K562 (cell line): ENCODE measurements around the gene TNIK. TPM values are rescaled to one million over a fixed set of nuclear protein-coding genes. Genes with fewer than 3 reads are reported as not detected.

Experiments used
- CXXC5 ChIP-seq: fragments of 250-450 bp; sonication (Bioruptor Pico); IDR thresholded peaks from 2 replicates; pipeline ENCODE4 v1.8.0; 2022; ENCODE audit warnings: inconsistent platforms, mild to moderate bottlenecking, moderate library complexity
- DIDO1 ChIP-seq: fragments of 450-650 bp; IDR thresholded peaks from 2 replicates; pipeline ENCODE4 v1.6.1; 2016; ENCODE audit warnings: low read depth, missing biosample characterization, missing genetic modification characterization
- E2F3 ChIP-seq: fragments of 250-450 bp; sonication (Bioruptor Pico); IDR thresholded peaks from 2 replicates; pipeline ENCODE4 v1.4.0; 2020; ENCODE audit warnings: mild to moderate bottlenecking
- HNRNPLL ChIP-seq: fragments of 200-400 bp; formaldehyde crosslinking; IDR thresholded peaks from 2 replicates; pipeline ENCODE4 v1.6.1; 2017; ENCODE audit warnings: low read length, low read depth, mild to moderate bottlenecking; ENCODE audit not compliant: poor library complexity, severe bottlenecking
- MIER1 ChIP-seq: fragments of 450-650 bp; IDR thresholded peaks from 2 replicates; pipeline ENCODE4 v1.6.1; 2016; ENCODE audit warnings: antibody characterized with exemption, mild to moderate bottlenecking, low read depth
- PPARD ChIP-seq: fragments of 250-450 bp; sonication (Bioruptor Pico); IDR thresholded peaks from 2 replicates; pipeline ENCODE4 v1.8.0; 2022; ENCODE audit warnings: inconsistent platforms, mild to moderate bottlenecking, moderate library complexity
- PRPF4 ChIP-seq: fragments of 200-400 bp; formaldehyde crosslinking; IDR thresholded peaks from one replicate; pipeline ENCODE4 v1.6.1; 2017; ENCODE audit warnings: low read length, low read depth, mild to moderate bottlenecking; ENCODE audit not compliant: insufficient read depth, poor library complexity, severe bottlenecking
- SRSF9 ChIP-seq: fragments of 200-400 bp; formaldehyde crosslinking; IDR thresholded peaks from 2 replicates; pipeline ENCODE4 v1.6.1; 2017; ENCODE audit warnings: low read depth, low read length, borderline replicate concordance
- TRIM24 ChIP-seq, 2 experiments: fragments of 450-650 bp; IDR thresholded peaks; 2 replicates each; pipeline ENCODE4 v1.6.1; 2016
- ZNF12 ChIP-seq: sonication (generic); formaldehyde crosslinking; IDR thresholded peaks from 2 replicates; pipeline ENCODE4 v1.4.0; 2020; ENCODE audit warnings: mild to moderate bottlenecking, missing genetic modification reagents
- ZNF121 ChIP-seq: sonication (generic); formaldehyde crosslinking; conservative IDR thresholded peaks from 2 replicates; pipeline ENCODE4 v1.8.0; 2022; ENCODE audit warnings: missing genetic modification reagents
- ZNF444 ChIP-seq: fragments of 250-450 bp; sonication (Bioruptor Pico); IDR thresholded peaks from 2 replicates; pipeline ENCODE4 v1.4.0; 2020; ENCODE audit warnings: mild to moderate bottlenecking, moderate library complexity
- ZNF445 ChIP-seq: fragments of 250-450 bp; sonication (Bioruptor Pico); IDR thresholded peaks from 2 replicates; pipeline ENCODE4 v1.4.0; 2020; ENCODE audit warnings: low read depth, mild to moderate bottlenecking, moderate library complexity
- polyA plus RNA-seq, 8 experiments: library from polyadenylated mRNA; depleted of rRNA in 4 of 8; stranded (reverse) in 5 of 8; unstranded in 3 of 8; fragments of >200 nt; fragmentation: Nextera tagmentation in 2 of 8; fragmentation: Illumina TruSeq in 1 of 8; extraction: Ambion mirVana in 2 of 8; extraction: Trizol in 1 of 8; gene quantifications; 2 replicates each; pipeline versions ENCODE4 v1.2.1 to v1.2.3, GENCODE V29; 2011 to 2014; ENCODE audit warnings: inconsistent platforms in 1 of 8, missing spikeins in 1 of 8
- total RNA-seq, 7 experiments: library from RNA; depleted of rRNA in 6 of 7; stranded (reverse); fragments of >200 nt in 6 of 7; fragmentation: Illumina TruSeq in 2 of 7; extraction: Trizol in 2 of 7; gene quantifications; 2 replicates each; pipeline versions ENCODE4 v1.2.1 to v1.2.3, GENCODE V29; 2011 to 2021; ENCODE audit warnings: low replicate concordance in 1 of 7
- TF ChIP-seq, protein P1 (sequence below): fragments of 450-650 bp; IDR thresholded peaks from 2 replicates; pipeline ENCODE4 v1.6.1; 2017; ENCODE audit warnings: mild to moderate bottlenecking, moderate library complexity
- TF ChIP-seq, protein P2 (sequence below), 3 experiments: fragments of 200-800 bp in 1 of 3; fragments of 250-450 bp in 1 of 3; fragments of 450-650 bp in 1 of 3; sonication (Bioruptor Pico) in 1 of 3; sonication (Bioruptor generic) in 1 of 3; formaldehyde crosslinking in 1 of 3; IDR thresholded peaks; 2 replicates each; pipeline versions ENCODE4 v1.6.1 to v1.8.0; 2016 to 2022; ENCODE audit warnings: mild to moderate bottlenecking in 2 of 3, missing genetic modification characterization in 2 of 3, missing compliant biosample characterization in 1 of 3, moderate library complexity in 1 of 3
- TF ChIP-seq, protein P3 (sequence below): fragments of 450-650 bp; IDR thresholded peaks from 2 replicates; pipeline ENCODE4 v1.7.1; 2018; ENCODE audit warnings: mild to moderate bottlenecking, low read depth; ENCODE audit not compliant: partially characterized antibody
- TF ChIP-seq, protein P4 (sequence below): fragments of 200-400 bp; formaldehyde crosslinking; IDR thresholded peaks from 2 replicates; pipeline ENCODE4 v1.6.1; 2017; ENCODE audit warnings: mild to moderate bottlenecking, low read depth, low read length, moderate library complexity

TNIK gene
- total and polyA plus RNA-seq, 9 of the 15 experiments (the other 6 are each of a cell fraction or from before 2014, with no cell fraction given), result 6.6 to 39.0 (median 24.7) TPM

DNA sequence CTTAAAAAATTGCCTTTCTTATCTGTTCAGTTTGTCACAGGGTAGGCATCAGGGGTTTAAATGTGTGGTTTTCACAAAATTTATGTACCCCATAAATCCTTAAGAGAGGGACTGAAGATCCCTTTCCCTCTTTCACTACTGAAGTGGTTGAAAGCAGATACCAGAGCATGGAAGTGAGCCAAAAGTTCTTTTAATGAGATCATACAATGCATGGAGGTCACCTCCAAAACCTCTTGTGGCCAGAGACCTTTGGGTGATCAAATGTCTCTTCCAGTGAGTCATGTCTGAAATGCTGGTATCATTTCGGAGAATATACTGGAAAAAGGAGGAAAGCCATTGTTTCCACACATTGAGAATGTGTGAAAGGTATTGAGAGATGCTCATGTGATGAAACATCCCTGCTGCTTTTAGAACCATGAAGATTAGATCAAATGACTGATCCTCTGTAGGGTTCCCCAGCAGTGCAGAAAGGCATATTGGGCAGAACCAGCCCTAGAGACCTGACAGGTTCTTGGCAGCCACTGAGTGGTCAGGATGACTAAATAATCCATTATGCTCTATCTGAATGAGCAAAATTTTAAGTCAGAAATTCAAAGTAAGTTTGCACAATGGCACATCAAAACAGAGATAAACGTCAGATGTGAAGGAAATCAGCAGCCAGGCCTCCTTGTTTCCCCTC lies 267.9 kb downstream of the TNIK start (continued):
- TF ChIP-seq, protein P1, sequence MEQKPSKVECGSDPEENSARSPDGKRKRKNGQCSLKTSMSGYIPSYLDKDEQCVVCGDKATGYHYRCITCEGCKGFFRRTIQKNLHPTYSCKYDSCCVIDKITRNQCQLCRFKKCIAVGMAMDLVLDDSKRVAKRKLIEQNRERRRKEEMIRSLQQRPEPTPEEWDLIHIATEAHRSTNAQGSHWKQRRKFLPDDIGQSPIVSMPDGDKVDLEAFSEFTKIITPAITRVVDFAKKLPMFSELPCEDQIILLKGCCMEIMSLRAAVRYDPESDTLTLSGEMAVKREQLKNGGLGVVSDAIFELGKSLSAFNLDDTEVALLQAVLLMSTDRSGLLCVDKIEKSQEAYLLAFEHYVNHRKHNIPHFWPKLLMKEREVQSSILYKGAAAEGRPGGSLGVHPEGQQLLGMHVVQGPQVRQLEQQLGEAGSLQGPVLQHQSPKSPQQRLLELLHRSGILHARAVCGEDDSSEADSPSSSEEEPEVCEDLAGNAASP, result no peak
- TF ChIP-seq, protein P2, sequence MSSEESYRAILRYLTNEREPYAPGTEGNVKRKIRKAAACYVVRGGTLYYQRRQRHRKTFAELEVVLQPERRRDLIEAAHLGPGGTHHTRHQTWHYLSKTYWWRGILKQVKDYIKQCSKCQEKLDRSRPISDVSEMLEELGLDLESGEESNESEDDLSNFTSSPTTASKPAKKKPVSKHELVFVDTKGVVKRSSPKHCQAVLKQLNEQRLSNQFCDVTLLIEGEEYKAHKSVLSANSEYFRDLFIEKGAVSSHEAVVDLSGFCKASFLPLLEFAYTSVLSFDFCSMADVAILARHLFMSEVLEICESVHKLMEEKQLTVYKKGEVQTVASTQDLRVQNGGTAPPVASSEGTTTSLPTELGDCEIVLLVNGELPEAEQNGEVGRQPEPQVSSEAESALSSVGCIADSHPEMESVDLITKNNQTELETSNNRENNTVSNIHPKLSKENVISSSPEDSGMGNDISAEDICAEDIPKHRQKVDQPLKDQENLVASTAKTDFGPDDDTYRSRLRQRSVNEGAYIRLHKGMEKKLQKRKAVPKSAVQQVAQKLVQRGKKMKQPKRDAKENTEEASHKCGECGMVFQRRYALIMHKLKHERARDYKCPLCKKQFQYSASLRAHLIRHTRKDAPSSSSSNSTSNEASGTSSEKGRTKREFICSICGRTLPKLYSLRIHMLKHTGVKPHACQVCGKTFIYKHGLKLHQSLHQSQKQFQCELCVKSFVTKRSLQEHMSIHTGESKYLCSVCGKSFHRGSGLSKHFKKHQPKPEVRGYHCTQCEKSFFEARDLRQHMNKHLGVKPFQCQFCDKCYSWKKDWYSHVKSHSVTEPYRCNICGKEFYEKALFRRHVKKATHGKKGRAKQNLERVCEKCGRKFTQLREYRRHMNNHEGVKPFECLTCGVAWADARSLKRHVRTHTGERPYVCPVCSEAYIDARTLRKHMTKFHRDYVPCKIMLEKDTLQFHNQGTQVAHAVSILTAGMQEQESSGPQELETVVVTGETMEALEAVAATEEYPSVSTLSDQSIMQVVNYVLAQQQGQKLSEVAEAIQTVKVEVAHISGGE (CRISPR knock-in tag; IDR thresholded peaks at IDR 0.05), result peak in 1 of 3 experiments; percentile 45; a peak in 1 of 6 replicates
- TF ChIP-seq ZNF444 (CRISPR knock-in tag) (peak; percentile 72), CXXC5 (CRISPR knock-in tag) (0 out of 2 replicates have a peak, but pooled peaks have one; percentile 43), PPARD (CRISPR knock-in tag) (no peak), HNRNPLL (no peak), ZNF121 (no peak), DIDO1 (tag) (no peak), E2F3 (CRISPR knock-in tag) (no peak), SRSF9 (no peak), MIER1 (no peak), ZNF445 (CRISPR knock-in tag) (peak; percentile 90), PRPF4 (no peak), ZNF12 (CRISPR knock-in tag) (no peak), TRIM24 (IDR thresholded peaks at IDR 0.05) (peak; percentile 80 to 89)
- TF ChIP-seq, protein P3, sequence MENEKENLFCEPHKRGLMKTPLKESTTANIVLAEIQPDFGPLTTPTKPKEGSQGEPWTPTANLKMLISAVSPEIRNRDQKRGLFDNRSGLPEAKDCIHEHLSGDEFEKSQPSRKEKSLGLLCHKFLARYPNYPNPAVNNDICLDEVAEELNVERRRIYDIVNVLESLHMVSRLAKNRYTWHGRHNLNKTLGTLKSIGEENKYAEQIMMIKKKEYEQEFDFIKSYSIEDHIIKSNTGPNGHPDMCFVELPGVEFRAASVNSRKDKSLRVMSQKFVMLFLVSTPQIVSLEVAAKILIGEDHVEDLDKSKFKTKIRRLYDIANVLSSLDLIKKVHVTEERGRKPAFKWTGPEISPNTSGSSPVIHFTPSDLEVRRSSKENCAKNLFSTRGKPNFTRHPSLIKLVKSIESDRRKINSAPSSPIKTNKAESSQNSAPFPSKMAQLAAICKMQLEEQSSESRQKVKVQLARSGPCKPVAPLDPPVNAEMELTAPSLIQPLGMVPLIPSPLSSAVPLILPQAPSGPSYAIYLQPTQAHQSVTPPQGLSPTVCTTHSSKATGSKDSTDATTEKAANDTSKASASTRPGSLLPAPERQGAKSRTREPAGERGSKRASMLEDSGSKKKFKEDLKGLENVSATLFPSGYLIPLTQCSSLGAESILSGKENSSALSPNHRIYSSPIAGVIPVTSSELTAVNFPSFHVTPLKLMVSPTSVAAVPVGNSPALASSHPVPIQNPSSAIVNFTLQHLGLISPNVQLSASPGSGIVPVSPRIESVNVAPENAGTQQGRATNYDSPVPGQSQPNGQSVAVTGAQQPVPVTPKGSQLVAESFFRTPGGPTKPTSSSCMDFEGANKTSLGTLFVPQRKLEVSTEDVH, result peak; percentile 40
- TF ChIP-seq, protein P4, sequence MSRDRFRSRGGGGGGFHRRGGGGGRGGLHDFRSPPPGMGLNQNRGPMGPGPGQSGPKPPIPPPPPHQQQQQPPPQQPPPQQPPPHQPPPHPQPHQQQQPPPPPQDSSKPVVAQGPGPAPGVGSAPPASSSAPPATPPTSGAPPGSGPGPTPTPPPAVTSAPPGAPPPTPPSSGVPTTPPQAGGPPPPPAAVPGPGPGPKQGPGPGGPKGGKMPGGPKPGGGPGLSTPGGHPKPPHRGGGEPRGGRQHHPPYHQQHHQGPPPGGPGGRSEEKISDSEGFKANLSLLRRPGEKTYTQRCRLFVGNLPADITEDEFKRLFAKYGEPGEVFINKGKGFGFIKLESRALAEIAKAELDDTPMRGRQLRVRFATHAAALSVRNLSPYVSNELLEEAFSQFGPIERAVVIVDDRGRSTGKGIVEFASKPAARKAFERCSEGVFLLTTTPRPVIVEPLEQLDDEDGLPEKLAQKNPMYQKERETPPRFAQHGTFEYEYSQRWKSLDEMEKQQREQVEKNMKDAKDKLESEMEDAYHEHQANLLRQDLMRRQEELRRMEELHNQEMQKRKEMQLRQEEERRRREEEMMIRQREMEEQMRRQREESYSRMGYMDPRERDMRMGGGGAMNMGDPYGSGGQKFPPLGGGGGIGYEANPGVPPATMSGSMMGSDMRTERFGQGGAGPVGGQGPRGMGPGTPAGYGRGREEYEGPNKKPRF, result no peak
